NCI-H345 treated with DMSO at 0.1 percent for 48 hours (cell line): ENCODE measurements around the gene NME9.
A peak's percentile ranks its signal among the peaks of the same experiment; 100 is the strongest.
"Not testable (repeated sequence)": the region's sequence is repeated elsewhere in the genome, so short reads cannot be mapped to it uniquely, and the experiment has no call there.

Experiments used
- DNase-seq: peaks from one replicate; lab custom pipeline; 2025; ENCODE audit not compliant: unreplicated experiment; lab: John Stamatoyannopoulos, UW

The NME9 gene, protein sequence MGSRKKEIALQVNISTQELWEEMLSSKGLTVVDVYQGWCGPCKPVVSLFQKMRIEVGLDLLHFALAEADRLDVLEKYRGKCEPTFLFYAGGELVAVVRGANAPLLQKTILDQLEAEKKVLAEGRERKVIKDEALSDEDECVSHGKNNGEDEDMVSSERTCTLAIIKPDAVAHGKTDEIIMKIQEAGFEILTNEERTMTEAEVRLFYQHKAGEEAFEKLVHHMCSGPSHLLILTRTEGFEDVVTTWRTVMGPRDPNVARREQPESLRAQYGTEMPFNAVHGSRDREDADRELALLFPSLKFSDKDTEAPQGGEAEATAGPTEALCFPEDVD

DNA sequence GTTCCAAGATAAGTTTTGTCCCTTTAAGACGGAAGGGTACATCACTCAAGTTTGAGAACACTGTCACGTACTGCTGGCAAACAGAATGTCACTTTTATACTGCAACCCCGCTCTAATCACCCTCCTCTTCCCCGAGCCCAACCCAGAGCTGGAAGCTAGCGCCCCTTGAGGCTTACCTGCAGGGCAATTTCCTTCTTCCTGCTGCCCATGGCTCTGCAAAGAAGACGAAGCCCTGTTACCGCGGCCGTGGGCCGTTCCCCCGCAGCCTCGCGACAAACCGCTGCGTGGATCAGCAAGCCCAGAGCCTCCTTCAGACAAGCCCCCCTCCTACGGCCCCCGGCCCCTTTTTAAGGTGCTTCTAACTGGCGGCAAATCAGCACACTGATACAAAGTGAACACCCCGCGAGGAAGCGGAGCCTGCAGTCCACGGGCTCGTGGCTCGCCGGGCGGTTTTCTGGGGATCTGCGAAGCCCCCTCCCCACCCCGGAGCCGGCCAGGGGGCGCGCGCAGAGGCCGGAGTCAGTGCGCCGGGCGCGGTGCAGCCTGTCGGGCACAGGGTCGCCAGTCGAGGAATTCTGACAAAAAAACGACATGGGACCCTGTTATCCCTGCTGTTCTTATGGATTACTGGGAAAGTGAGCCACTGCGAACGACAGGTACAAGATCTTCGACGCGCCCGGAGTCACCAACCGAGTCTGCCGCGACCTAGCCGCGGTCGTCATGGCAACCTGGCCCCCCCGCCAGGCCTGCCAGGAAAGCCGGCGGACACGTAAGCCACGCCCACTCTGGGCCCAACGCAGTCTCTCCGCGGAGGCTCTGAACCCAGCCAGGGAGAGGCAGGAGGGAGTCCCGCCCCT, at the start of gene NME9:
Gene NME9, minus strand, starts transcription at position 725 of the 857 bp plus-strand sequence. Its CDS starts 516 bp downstream, at position 209.
- peak; percentile 74 for DNase-seq

DNA sequence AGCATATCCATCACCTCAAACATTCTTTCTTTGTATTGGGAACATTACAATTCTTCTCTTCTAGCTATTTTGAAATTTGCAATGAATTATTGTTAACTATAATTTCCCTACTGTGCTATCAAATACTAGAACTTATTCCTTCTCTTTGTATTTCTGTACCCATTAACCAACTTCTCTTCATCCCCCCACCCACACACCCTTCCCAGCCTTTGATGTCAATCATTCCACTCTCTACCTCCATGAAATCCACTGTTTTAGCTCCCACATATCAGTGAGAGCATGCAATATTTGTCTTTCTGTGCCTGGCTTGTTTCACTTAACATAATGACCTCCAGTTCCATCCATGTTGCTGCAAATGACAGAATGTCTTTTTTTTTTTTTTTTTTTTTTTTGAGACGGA, 49.3 kb upstream of the NME9 start:
- no peak for DNase-seq

DNA sequence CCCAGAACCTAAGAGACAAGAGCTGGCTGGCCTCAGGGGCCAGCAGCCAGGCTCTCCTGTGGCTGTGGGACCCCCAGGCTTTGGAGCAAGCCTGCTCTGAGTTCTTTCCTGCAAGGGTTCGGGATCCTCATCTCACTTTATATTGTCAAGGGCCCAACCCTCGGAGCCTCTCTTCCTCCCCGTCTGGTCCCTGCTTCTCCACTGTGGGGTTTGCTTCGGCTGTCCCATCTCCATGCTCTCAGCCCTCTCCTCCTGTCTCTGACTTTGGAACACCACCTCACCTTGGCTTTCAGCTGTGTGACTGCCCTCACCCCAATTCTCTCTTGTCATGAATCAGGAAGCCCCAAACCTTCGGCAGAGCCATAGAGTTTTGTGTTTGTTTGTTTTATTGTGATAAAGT, 48.7 kb upstream of the NME9 start:
- no peak for DNase-seq

DNA sequence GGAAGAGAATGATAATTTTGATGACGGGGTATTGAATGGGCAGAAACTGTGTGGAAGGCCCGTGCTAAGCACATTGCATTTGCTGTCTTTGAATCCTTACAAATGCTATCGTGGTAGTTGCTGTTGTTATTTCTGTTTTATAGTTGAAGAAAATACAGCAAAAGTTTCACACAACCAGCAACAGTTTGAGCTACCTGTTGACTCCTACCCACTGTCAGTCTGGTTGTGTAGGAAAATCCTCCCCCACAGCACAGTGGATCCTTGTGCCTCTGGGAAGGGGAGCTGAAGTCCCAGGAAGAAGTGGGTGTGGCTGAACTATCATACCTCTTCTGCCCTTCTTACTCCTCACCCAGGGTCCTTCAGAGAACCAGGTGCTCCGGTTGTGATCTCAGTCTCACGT, 48.2 kb upstream of the NME9 start:
- no peak for DNase-seq

DNA sequence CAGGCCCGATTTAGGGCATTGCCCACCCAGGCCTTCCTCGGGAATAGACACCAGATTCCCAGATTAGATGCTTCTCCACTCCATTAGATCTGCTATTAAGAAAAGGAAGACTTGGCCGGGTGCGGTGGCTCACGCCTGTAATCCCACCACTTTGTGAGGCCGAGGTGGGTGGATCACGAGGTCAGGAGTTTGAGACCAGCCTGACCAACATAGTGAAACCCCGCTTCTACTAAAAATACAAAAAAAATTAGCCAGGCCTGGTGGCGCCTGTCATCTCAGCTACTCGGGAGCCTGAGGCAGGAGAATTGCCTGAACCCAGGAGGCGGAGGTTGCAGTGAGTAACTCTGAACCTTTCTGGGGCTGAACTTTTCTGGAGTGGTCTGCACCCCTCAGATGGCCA, 47.6 kb upstream of the NME9 start:
- DNase-seq: not testable (repeated sequence)

DNA sequence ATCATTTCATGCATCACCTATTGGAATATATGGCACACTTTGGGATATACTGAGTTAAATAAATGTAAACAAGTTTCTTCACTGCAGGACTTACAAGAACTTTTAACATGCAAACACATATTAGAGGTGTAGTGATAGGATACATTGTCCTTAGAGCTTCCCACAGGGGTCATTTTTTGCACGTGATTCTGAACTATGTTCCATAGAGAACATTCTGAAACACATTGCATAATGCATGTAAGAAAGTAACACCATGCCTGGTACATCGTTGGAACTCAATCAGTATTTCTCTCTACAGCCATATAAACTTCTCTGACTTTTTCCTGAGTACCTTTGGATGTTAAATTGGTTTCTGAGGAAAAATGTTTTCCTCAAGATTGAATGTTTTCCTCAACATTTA, 47.0 kb upstream of the NME9 start:
- no peak for DNase-seq

DNA sequence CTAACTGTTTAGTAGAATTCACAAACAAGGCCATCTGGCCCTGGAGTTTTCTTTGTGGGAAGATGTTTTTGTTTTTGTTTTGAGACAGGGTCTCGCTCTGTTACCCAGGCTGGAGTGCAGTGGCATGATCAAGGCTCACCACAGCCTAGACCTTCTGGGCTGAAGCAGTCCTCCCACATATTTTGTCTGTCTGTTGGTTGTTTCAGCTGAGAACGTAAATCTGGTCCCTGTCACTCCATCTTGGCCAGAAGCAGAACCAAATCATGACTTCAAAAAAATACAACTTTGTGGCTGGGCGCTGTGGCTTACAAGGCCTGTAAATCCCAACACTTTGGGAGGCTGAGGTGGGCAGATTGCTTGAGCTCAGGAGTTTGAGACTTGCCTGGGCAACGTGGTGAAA, 45.8 kb upstream of the NME9 start:
- no peak for DNase-seq

DNA sequence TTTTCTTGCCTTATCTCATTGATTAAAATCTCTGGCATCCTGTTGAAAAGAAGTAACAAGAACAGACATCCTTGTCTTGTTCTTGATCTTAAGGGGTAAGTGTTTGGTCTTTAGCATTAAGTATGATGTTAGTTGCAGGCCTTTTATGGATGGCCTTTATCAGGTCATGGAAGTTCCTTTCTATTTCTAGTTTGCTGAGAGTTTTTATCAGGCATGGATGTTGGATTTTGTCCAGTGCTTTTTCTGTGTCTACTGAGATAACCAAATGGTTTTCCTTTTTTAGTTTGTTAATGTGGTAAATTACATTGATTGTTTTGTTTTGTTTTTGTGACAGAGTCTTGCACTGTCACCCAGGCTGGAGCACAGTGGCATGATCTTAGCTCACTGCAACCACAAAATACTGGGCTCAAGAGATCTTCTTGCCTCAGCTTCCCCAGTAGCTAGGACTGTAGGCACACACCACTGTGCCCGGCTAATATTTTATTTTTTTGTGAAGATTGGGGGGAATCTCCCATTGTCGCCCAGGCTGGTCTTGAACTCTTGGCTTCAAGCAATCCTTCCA, 45.0 kb upstream of the NME9 start:
- DNase-seq: no peak

DNA sequence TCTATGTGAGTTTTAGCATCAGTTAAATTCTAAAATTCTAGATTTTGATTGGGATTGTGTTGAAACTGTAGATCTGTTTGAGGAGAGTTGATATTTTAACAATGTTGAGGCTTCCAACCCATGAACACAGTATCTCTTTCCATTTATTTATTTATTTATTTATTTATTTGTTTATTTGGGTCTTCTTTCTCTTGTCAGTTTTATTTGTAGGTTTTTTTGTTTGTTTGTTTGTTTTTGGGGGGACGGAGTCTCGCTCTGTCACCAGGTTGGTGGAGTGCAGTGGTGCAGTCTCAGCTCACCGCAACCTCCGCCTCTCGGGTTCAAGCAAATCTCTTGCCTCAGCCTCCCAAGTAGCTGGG, 44.1 kb upstream of the NME9 start:
- no peak for DNase-seq

DNA sequence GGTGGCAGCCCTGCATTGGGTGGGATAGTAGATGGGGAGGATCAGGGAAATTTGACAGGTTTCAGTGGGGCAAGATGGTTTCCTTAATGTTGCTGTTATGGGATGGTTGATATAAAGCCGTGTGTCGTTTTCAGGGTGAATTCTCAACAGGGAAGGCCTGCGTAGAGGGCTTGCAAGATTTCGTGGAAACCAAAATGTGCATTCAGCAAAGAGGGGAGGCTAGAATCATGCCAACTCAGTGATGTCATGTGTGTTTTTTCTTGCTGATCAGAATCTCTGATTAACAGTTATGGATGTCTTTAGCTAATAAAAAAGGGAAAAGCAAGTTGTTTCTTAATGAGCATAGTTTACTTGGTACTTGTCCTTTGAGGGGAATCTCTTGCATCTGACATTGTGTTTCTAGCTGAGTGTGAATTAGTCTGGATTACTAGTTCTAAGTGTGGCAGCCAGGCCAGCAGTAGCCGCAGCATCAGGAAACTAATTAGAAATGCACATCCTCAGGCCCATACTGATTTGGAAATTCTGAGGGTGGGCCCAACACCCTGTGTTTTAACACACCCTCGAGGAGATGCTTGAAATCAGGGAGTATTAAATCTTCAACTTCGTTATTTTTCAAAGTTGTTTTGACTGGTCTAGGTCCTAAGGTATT, 43.6 kb upstream of the NME9 start:
- no peak for DNase-seq

DNA sequence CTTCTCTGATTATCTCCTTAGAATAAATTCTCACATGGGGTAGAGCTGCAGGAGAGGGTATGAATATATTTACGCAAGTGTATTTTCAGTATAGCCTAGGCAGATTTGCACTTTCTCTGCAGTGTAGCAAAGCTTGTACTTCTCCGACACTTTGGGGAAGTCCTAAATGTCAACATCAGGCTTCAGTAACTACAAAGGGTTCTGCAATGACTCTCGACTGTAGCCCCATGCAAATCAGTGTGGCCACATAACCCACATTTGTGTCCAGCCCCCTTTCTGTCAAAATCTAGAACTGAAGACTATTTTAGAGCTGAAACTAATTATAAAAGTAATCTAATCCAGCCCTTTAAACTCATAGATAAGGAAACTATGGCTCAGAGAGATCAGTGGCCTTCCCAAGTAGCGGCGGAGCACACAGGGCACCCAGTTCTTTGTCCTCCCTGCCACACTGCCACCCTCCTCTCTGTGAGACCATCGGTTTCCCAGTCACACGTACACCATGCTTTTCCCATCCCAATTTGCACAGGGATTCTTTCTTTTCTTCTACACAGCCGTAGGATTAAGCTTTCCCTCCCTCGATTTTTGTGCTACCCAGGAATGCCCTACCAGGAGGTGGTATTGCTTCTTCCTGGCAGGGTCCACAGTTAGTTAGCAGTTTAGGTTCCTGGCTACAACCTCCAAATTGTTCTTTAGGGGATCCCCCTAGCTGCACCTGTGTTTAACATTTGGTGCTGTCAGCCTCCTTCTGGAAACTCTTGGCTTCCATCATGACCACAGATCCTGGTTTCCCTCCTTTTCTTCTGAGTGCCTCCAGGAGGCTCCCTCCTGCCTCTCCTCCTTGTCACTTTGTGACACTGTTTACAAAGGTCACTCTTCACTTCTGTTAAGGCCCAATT, 41.7 kb upstream of the NME9 start:
- DNase-seq: no peak

DNA sequence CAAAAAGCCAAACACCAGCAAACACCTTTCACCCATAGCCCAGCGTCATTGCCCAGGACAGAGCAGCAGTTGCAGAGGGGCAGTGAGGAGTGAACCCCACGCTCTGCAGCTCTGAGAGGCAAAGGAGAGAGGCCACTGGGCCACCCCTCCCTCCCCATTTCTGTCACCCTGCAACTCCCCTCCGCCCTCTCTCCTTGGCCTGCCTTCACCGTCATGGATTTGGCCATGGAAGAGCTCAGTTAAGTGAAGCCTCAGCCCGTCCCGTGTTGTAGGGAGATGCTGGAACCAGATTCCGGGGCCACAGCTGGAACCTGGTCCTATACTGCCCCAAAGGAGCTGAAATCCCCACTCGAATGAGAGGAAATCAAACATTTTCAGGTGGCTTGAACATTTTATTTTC, 40.7 kb upstream of the NME9 start:
- no peak for DNase-seq

DNA sequence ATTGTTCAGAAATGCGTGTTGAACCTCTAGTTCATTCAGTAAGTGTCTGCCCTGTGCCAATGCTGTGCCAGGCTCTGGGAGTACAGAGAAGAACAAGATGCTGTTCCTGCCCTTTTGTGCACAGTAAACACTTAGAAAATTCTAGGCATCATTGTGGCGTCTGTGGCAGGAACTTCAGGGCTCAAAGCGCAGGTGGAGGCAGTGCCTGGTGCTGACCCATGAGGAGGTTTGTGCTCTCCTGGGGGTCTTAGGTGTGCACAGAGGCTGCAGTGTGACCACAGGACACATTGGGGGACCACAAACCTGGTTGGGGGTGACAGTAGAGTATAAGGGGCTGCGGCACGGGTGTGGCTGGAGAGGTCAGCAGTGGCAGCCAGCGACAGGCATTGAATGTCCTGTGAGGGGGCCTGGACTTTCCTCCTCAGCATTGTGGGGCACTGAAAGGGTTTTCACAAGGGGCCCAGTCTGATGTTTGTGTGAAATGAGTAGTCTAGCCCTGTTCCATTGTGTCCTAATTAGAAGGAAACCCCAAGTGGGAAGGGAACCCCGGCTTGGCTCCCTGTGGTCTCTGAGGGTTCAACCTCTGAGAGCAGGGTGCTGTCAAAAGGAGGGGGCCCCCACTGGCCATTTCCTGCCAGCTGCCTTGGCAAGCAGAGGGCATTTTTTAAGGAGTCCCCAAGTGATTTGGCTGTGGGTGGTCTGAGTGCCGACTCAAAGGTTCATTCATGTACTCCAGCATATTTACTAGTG, 39.7 kb upstream of the NME9 start:
- DNase-seq: no peak

DNA sequence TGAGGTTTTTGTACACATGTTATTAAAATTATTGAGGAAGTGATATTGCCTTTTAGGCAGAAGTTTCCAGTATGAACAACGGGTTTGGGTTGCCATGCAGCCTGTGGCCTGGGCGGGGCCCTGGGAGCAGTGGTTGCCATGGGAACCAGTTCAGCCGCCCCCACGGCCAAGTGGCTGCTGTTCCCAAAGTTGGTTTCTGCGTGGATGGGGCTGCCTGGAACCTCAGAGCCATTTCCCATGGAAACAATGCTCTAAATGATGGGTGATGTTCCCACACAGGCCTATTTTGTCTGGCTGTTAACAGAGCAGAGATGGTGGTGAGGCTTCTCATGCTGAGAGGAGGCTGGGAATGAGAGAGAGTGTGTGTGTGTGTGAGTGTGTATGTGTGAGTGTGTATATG, 38.3 kb upstream of the NME9 start:
- no peak for DNase-seq

DNA sequence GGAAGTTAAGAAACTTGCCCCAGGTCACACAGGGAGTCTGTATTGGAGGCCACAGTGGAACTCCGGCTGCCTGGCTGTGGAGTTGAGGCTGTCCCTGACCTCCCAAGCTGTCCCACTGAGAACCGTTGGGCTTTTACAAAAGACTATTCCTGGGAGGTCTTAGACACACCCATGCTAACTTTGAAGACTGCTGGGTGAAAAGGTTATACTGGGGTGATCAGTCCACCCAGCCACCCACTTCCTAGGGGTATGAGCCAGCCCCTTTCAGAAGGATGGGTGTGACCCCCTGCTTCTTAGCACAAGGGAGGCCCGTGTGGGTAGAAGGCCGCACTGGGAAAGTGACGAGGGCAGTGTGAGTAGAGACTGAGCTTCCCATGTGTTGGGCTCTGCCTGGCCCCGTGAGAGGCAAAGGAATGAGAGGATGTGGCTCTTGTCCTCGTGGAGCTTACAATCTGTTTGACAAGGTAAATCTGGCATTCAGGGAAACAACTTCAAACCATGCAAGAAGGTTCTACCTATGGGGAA, 37.7 kb upstream of the NME9 start:
- no peak for DNase-seq

DNA sequence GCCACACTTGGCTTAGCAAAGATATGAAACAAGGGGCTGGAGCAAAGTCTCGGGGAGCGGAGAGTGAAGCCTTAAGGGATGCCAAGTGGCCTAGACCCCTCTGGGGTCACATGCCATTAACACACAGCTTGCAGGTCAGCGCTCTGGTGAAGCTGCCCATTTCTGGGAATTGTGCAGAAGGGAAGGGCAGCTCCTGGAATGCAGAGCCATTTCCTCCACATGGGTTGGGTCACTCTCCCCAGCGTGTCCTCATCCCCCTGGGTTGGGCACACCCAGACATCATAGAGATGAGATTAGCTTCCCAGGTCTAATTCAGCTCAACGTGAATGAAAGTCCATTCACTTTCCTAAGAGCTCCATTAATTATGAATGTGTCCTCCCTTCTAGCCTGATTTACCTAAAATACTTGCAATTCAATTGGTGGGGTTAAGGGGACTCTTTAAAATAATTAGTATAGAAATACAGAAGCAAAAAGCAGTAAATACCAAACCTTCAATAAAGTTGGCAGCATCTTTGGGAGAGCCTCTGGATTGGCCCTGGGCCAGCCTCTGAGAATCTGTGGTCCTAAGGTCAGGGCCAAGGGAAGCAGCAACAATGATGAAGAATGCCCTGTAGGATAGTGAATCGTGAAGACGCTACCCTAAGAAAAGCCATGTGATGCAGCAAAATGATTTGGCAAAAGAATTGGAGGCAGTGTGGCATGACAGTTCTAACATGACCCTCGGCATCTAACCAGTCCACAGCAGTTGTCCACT, 36.5 kb upstream of the NME9 start:
- no peak for DNase-seq

DNA sequence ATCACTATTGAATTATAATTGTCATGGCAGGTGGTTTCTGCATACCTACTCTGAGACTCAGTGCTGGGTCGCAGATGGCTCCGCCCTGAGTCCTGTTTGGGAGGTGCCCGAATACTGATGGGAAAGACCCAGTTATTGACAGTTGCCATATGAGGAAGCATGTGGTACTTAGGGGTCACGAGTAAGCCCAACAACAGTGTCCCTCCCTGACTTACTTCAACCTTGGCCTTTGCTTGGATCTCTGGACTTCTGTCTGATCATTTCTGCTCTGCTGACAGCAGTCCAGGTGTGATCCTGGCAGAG, 35.6 kb upstream of the NME9 start:
- no peak for DNase-seq

DNA sequence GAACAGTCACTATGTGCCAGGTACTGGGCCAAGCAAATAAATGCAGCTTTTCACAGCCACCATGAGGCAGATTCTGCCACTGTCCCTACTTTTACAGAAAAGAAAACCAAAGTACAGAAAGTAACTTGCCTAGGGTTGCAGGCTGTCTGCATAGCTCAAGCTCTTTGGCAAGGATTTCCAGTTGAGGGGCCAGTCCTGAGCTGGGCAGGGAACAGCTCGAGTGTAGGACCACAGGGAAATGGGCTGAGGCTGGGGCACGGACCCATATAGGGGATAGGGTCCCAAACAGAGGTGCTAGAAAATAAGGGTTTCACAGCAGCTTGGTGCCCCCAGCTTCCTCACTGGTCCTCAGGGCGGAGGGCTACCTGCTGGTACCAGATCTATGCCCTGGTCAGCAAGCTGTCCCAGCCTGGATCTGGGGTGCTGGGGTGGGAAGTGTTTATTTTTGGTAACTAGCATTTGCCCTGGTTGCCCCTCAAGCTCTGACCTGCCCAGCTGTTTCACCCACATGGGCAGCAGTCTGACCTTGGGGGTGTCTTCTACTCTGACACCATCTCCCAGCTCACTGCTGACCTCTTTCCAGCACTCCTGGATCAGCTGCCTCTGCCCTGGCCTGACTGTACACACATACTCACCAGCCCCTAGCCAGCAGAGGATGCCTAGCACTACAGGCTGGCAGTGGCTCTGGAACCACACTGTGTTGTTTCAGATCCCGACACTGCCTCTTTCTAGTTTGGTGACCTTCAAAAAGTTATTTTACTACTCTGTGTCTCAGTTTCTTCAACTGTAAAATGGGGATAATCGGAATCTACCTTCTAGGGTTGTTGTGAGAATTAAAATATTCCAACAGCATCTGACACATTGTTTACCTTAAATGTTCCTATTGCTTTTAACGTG, 35.0 kb upstream of the NME9 start:
- DNase-seq: no peak
